Fibroblast of lung (primary cell): Measurements from ENCODE around the gene BCL2.

Experiments
- EZH2 ChIP-seq: IDR thresholded peaks from 2 replicates; pipeline ENCODE4 v1.5.1; 2012; ENCODE audit warnings: low read length, control low read depth, mild to moderate bottlenecking; ENCODE audit errors: missing control alignments
- TF ChIP-seq, protein P1 (sequence below), 2 donors: IDR thresholded peaks in 1 of 2; conservative IDR thresholded peaks in 1 of 2; 1 replicate in 1 of 2; 2 replicates in 1 of 2; pipeline ENCODE4 v1.5.1; 2011 to 2012; ENCODE audit warnings: low read length in 2 of 2, control low read depth in 1 of 2, inconsistent platforms in 1 of 2, low read depth in 1 of 2, mild to moderate bottlenecking in 1 of 2

DNA sequence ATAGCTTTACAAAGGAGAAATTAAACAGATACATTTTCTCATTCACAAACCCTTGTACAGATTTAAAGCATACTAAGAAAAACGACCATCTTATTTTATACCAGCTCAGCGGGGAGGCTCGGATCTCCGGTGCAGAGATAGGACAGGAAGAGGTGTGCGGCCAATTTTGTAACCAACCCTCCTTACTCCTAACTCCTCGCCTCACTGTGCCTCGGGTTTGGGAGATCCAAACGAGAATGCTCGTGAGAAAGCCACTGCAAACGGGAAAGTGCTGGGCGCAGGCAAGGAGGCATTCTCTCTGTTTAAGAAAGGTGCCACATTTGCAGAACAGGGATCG is 46.3 kb upstream of the BCL2 start:
- TF ChIP-seq EZH2, result no peak
- TF ChIP-seq, protein P1, sequence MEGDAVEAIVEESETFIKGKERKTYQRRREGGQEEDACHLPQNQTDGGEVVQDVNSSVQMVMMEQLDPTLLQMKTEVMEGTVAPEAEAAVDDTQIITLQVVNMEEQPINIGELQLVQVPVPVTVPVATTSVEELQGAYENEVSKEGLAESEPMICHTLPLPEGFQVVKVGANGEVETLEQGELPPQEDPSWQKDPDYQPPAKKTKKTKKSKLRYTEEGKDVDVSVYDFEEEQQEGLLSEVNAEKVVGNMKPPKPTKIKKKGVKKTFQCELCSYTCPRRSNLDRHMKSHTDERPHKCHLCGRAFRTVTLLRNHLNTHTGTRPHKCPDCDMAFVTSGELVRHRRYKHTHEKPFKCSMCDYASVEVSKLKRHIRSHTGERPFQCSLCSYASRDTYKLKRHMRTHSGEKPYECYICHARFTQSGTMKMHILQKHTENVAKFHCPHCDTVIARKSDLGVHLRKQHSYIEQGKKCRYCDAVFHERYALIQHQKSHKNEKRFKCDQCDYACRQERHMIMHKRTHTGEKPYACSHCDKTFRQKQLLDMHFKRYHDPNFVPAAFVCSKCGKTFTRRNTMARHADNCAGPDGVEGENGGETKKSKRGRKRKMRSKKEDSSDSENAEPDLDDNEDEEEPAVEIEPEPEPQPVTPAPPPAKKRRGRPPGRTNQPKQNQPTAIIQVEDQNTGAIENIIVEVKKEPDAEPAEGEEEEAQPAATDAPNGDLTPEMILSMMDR (conservative IDR thresholded peaks at IDR 0.05 in 1 of 2, IDR thresholded peaks at IDR 0.05 in 1 of 2; ENCODE audit: low read depth in 1 of 2, low read length in 2 of 2), result no peak
